HepG2 (cell line): ENCODE data around the gene SPRED3. TPM values are rescaled to one million over a fixed set of nuclear protein-coding genes. Genes with fewer than 3 reads are reported as not detected.

Experiments used
- ATAC-seq: fragments of 200-7000 bp; cut with Tn5 transposase; 3 replicates; pipeline ENCODE4 v1.9.1; 2020; ENCODE audit warnings: mild to moderate bottlenecking, moderate library complexity
- BruUV-seq: library from RNA; stranded (reverse); fragments of 400-500 nt; replicated peaks from 2 replicates; lab custom pipeline; 2021; lab: Mats Ljungman, UMichigan
- CTCF ChIA-PET: fragments of 300-600 bp; formaldehyde crosslinking; extraction: SDS; loops from one replicate; lab custom pipeline; 2021; ENCODE audit warnings: low total read pairs, inconsistent platforms, low intra/inter-chr PET ratio; lab: Yijun Ruan, JAX
- POLR2A ChIA-PET: fragments of 350-600 bp; sonication (Branson Sonifier 250); formaldehyde crosslinking; loops from one replicate; lab custom pipeline; 2020; ENCODE audit warnings: antibody characterized with exemption, inconsistent platforms; lab: Yijun Ruan, JAX
- DNase-seq: peaks from one replicate; pipeline ENCODE4 v3.0.0-alpha.2; 2015; ENCODE audit warnings: low spot score
- FAIRE-seq: peaks from 3 replicates; lab custom pipeline; 2011; peaks lifted over from hg19 to GRCh38; lab: Jason Lieb, UNC
- H2AFZ ChIP-seq: one replicate; pipeline ENCODE4 v1.6.1; 2011; ENCODE audit warnings: low read length, inconsistent platforms
- H3K27ac ChIP-seq: fragments of 300-600 bp; 3 replicates; pipeline ENCODE4 v1.8.0; 2011; ENCODE audit warnings: mixed run types, mild to moderate bottlenecking, mixed read lengths, low read length, inconsistent platforms; ENCODE audit not compliant: insufficient read depth; ENCODE audit errors: extremely low read length
- H3K27me3 ChIP-seq, 2 experiments: fragments of 200-600 bp in 1 of 2; 2 replicates in 1 of 2; 3 replicates in 1 of 2; pipeline versions ENCODE4 v1.6.0 to v1.8.0; 2011; ENCODE audit warnings: low read length in 2 of 2, mild to moderate bottlenecking in 2 of 2, moderate library complexity in 2 of 2, inconsistent platforms in 1 of 2; ENCODE audit not compliant: insufficient read depth in 2 of 2, control insufficient read depth in 1 of 2
- H3K36me3 ChIP-seq, 2 experiments: fragments of 200-600 bp in 1 of 2; replicated peaks in 1 of 2; 2 replicates in 1 of 2; 3 replicates in 1 of 2; pipeline versions ENCODE4 v1.5.1 to v1.8.0; 2011; ENCODE audit warnings: low read length in 2 of 2, inconsistent platforms in 1 of 2; ENCODE audit not compliant: insufficient read depth in 2 of 2, control insufficient read depth in 1 of 2
- H3K4me1 ChIP-seq: 2 replicates; pipeline ENCODE4 v1.5.1; 2012; ENCODE audit warnings: low read length, inconsistent platforms; ENCODE audit not compliant: insufficient read depth
- H3K4me2 ChIP-seq: 2 replicates; pipeline ENCODE4 v1.6.0; 2011; ENCODE audit warnings: low read depth, low read length, inconsistent platforms
- H3K4me3 ChIP-seq, 3 experiments: fragments of 200-600 bp in 1 of 3; sonication (generic), shearing (Covaris generic) in 1 of 3; replicated peaks in 1 of 3; 2 replicates each; pipeline ENCODE4 v1.5.1; 2011 to 2016; ENCODE audit warnings: low read length in 3 of 3, inconsistent platforms in 2 of 3, low read depth in 2 of 3, mild to moderate bottlenecking in 2 of 3, control low read depth in 1 of 3, mixed read lengths in 1 of 3; ENCODE audit not compliant: insufficient read depth in 1 of 3
- H3K79me2 ChIP-seq: one replicate; pipeline ENCODE4 v1.6.1; 2011; ENCODE audit warnings: low read length, inconsistent platforms; ENCODE audit not compliant: insufficient read depth
- H3K9ac ChIP-seq: 2 replicates; pipeline ENCODE4 v1.6.0; 2011; ENCODE audit warnings: mild to moderate bottlenecking, low read depth, low read length, inconsistent platforms; ENCODE audit not compliant: insufficient read depth
- H3K9me3 ChIP-seq: 2 replicates; pipeline ENCODE4 v1.5.1; 2012; ENCODE audit warnings: mild to moderate bottlenecking, low read length
- H4K20me1 ChIP-seq: 2 replicates; pipeline ENCODE4 v1.6.0; 2011; ENCODE audit warnings: inconsistent platforms, mild to moderate bottlenecking, low read length, moderate library complexity; ENCODE audit not compliant: insufficient read depth
- CREB3 ChIP-seq: sonication (generic); formaldehyde crosslinking; IDR thresholded peaks from 2 replicates; pipeline ENCODE4 v1.5.0; 2020; ENCODE audit warnings: missing genetic modification reagents
- CTCF ChIP-seq: sonication (generic); formaldehyde crosslinking; IDR thresholded peaks from 2 replicates; pipeline ENCODE4 v1.5.0; 2020; ENCODE audit warnings: mild to moderate bottlenecking, missing genetic modification reagents, moderate library complexity
- HNF4A ChIP-seq: sonication (generic); formaldehyde crosslinking; IDR thresholded peaks from 2 replicates; pipeline ENCODE4 v1.4.0; 2020; ENCODE audit warnings: missing genetic modification reagents
- KDM4B ChIP-seq: sonication (generic); formaldehyde crosslinking; IDR thresholded peaks from 2 replicates; pipeline ENCODE4 v1.4.0; 2020; ENCODE audit warnings: missing genetic modification reagents
- PATZ1 ChIP-seq: sonication (generic); formaldehyde crosslinking; IDR thresholded peaks from 2 replicates; pipeline ENCODE4 v1.4.0; 2020; ENCODE audit warnings: missing genetic modification reagents
- PAXIP1 ChIP-seq: sonication (generic); formaldehyde crosslinking; conservative IDR thresholded peaks from 2 replicates; pipeline ENCODE4 v1.4.0; 2020; ENCODE audit warnings: mild to moderate bottlenecking, missing genetic modification reagents, moderate library complexity
- STAG1 ChIP-seq: sonication (generic); formaldehyde crosslinking; IDR thresholded peaks from 2 replicates; pipeline ENCODE4 v1.4.0; 2020; ENCODE audit warnings: missing genetic modification reagents
- ZBTB33 ChIP-seq: sonication (generic); formaldehyde crosslinking; IDR thresholded peaks from 2 replicates; pipeline ENCODE4 v1.4.0; 2020; ENCODE audit warnings: missing genetic modification reagents
- ZMYM3 ChIP-seq: sonication (generic); formaldehyde crosslinking; IDR thresholded peaks from 2 replicates; pipeline ENCODE4 v1.5.1; 2020; ENCODE audit warnings: mild to moderate bottlenecking, missing genetic modification reagents
- ZNF101 ChIP-seq: sonication (generic); formaldehyde crosslinking; IDR thresholded peaks from 2 replicates; pipeline ENCODE4 v1.4.0; 2020; ENCODE audit warnings: mild to moderate bottlenecking, low read depth, missing genetic modification reagents, borderline replicate concordance
- ZNF24 ChIP-seq: fragments of 450-650 bp; IDR thresholded peaks from 2 replicates; pipeline ENCODE4 v1.6.1; 2017; ENCODE audit warnings: antibody characterized with exemption, mild to moderate bottlenecking
- ZNF30 ChIP-seq: sonication (generic); formaldehyde crosslinking; IDR thresholded peaks from 2 replicates; pipeline ENCODE4 v1.5.0; 2020; ENCODE audit warnings: mild to moderate bottlenecking, missing genetic modification reagents
- ZNF768 ChIP-seq: sonication (generic); formaldehyde crosslinking; IDR thresholded peaks from 2 replicates; pipeline ENCODE4 v1.4.0; 2020; ENCODE audit warnings: missing genetic modification reagents
- WGBS: methylation state at CpG from one replicate; pipeline ENCODE4 v1.1.6; 2017; ENCODE audit warnings: low lambda C conversion rate; 5-methylcytosine and 5-hydroxymethylcytosine counted together
- in situ Hi-C: cut with HindIII; loops from 2 replicates; pipeline ENCODE4 v1.10.0; 2017; ENCODE audit warnings: low pct_unique_long_range_greater_than_20kb; ENCODE audit not compliant: extremely low pct_ligation_motif_present
- intact Hi-C: fragments of 100-400 bp; cut with micrococcal nuclease; formaldehyde crosslinking; loops from one replicate; pipeline ENCODE4 v1.10.0; 2022; ENCODE audit not compliant: unreplicated experiment
- polyA plus RNA-seq, 8 experiments: library from polyadenylated mRNA; depleted of rRNA in 3 of 8; stranded (reverse) in 7 of 8; unstranded in 1 of 8; fragments of >200 nt; fragmentation: Illumina TruSeq in 4 of 8; extraction: Trizol in 4 of 8; gene quantifications; 2 replicates each; pipeline versions ENCODE4 v1.2.1 to v1.2.3, GENCODE V29; 2011 to 2016; ENCODE audit warnings: low read depth in 4 of 8, missing spikeins in 1 of 8, mixed read lengths in 1 of 8; ENCODE audit not compliant: insufficient read depth in 1 of 8
- total RNA-seq, 5 experiments: library from RNA; depleted of rRNA; stranded (reverse); fragments of >200 nt; fragmentation: Illumina TruSeq; extraction: Trizol; gene quantifications; 2 replicates each; pipeline ENCODE4 v1.2.3, GENCODE V29; 2016; ENCODE audit warnings: low read depth in 1 of 5

SPRED3 gene
- total and polyA plus RNA-seq, 2 of the 13 experiments (the other 11 are each of a cell fraction or from before 2014, with no cell fraction given), result 0.15 to 0.17 TPM

- POLR2A ChIA-PET, result no interaction called here
- BruUV-seq, result no TSS peak
- 6% methylated on average over 5 of the region's 9 CpGs for WGBS
- Histone ChIP-seq H3K4me2 (no peak overlapping the region), H3K9me3 (no peaks in the 10 kb centered on the region), H3K9ac (no peak overlapping the region), H3K27ac (no peak overlapping the region)
- ATAC-seq, result peak; percentile 72
- DNase-seq, result no peak
- in situ Hi-C loops (no loop called here), intact Hi-C loops (no loop called here)
- no peak for FAIRE-seq
- no peak for TF ChIP-seq PATZ1 (CRISPR knock-in tag)
- no peak for TF ChIP-seq ZNF24
- no peak for TF ChIP-seq HNF4A (CRISPR knock-in tag)
- peak; percentile 27; the same call in 1 of the 2 replicates for TF ChIP-seq CTCF (CRISPR knock-in tag)
- no peak for TF ChIP-seq ZNF30
- TF ChIP-seq ZNF768, result peak; percentile 18; the same call in 1 of the 2 replicates
- TF ChIP-seq ZBTB33 (CRISPR knock-in tag), result peak; percentile 81
- TF ChIP-seq PAXIP1 (CRISPR knock-in tag), result no peak
- no peak for TF ChIP-seq CREB3 (CRISPR knock-in tag)
- peak; percentile 29 for TF ChIP-seq STAG1 (CRISPR knock-in tag)
- 0 out of 2 replicates have a peak, but pooled peaks have one; percentile 49 for TF ChIP-seq ZMYM3 (CRISPR knock-in tag)
- no peak for TF ChIP-seq ZNF101 (CRISPR knock-in tag)
- TF ChIP-seq KDM4B (CRISPR knock-in tag), result no peak
- TF ChIP-seq, all 625 proteins: peak for 5
- H3K4me3 ChIP-seq, result no peak overlapping the region
- no peaks in the 10 kb centered on the region for H3K4me1 ChIP-seq
- no peak overlapping the region for H2AFZ ChIP-seq
- H3K27me3 ChIP-seq, result peaks cover 3 to 17% of the 10 kb centered on the region in 2 experiments; a peak in 4 of 5 replicates
- CTCF ChIA-PET, result no interaction called here
- no peaks in the 10 kb centered on the region for H4K20me1 ChIP-seq
- no peaks in the 10 kb centered on the region for H3K36me3 ChIP-seq
- H3K79me2 ChIP-seq, result no peaks in the 10 kb centered on the region
Measured at GRCh38 chr19:38351865-38352395, 36.6 kb upstream of the SPRED3 start.
